Uterus (tissue), 4 donors: ENCODE measurements around the gene GSDME. TPM values are rescaled to one million over a fixed set of nuclear protein-coding genes. Genes with fewer than 3 reads are reported as not detected.
A peak's percentile ranks its signal among the peaks of the same experiment; 100 is the strongest.

Experiments used
- DNase-seq, 2 donors: peaks; one replicate each; pipeline ENCODE4 v3.0.0-alpha.2; 2019 to 2020
- H3K27ac ChIP-seq, 2 donors: fragments of 200-600 bp; sonication (generic); 1 replicate in 1 of 2; 2 replicates in 1 of 2; pipeline ENCODE4 v1.5.1; 2016 to 2018
- H3K27me3 ChIP-seq, 2 donors: fragments of 200-600 bp; sonication (generic); one replicate each; pipeline ENCODE4 v1.5.1; 2018 to 2019; ENCODE audit warnings: control low read depth in 1 of 2
- H3K36me3 ChIP-seq, 2 donors: fragments of 200-600 bp; sonication (generic); one replicate each; pipeline ENCODE4 v1.5.1; 2019; ENCODE audit warnings: control low read depth in 1 of 2
- H3K4me1 ChIP-seq, 2 donors: fragments of 200-600 bp; sonication (generic); one replicate each; pipeline ENCODE4 v1.5.1; 2018 to 2019; ENCODE audit warnings: control low read depth in 1 of 2
- H3K4me3 ChIP-seq, 2 donors: fragments of 200-600 bp; sonication (generic); 1 replicate in 1 of 2; 2 replicates in 1 of 2; pipeline ENCODE4 v1.5.1; 2018 to 2019; ENCODE audit warnings: mild to moderate bottlenecking in 1 of 2
- H3K9me3 ChIP-seq, 2 donors: fragments of 200-600 bp; sonication (generic); one replicate each; pipeline ENCODE4 v1.5.1; 2019; ENCODE audit warnings: control low read depth in 1 of 2
- CTCF ChIP-seq, 4 experiments: fragments of 200-600 bp in 2 of 4; fragments of 450-650 bp in 2 of 4; sonication (generic) in 2 of 4; IDR thresholded peaks; one replicate each; pipeline ENCODE4 v1.5.1; 2016 to 2019; ENCODE audit warnings: antibody characterized with exemption in 4 of 4, mild to moderate bottlenecking in 2 of 4, moderate library complexity in 1 of 4
- POLR2A ChIP-seq, 2 donors: fragments of 450-650 bp; IDR thresholded peaks; one replicate each; pipeline ENCODE4 v1.6.1; 2016; ENCODE audit warnings: antibody characterized with exemption in 2 of 2, mild to moderate bottlenecking in 1 of 2, moderate library complexity in 1 of 2
- intact Hi-C: fragments of 100-400 bp; cut with DNase I; formaldehyde crosslinking; loops from one replicate; pipeline ENCODE4 v1.15.1; 2023; ENCODE audit warnings: low total_unique reads
- total RNA-seq, 4 donors: library from RNA; depleted of rRNA in 3 of 4; stranded (reverse); fragments of >200 nt in 3 of 4; gene quantifications; one replicate each; pipeline versions ENCODE4 v1.1.0 to v1.2.4, GENCODE V29; 2014 to 2023
- donor health status: DM: yes; HTN: yes; CAD: no.

Gene GSDME
- total RNA-seq, 4 donors from 2014 or later: 10.8 to 25.5 (median 20.8) TPM

GRCh38 chr7:24670782-24671181 lies 86.5 kb downstream of the GSDME start:
- Histone ChIP-seq H3K36me3 (no peaks in the 10 kb centered on the region), H3K27me3 (no peaks in the 10 kb centered on the region), H3K27ac (no peak overlapping the region), H3K9me3 (no peaks in the 10 kb centered on the region), H3K4me1 (no peaks in the 10 kb centered on the region), H3K4me3 (no peak overlapping the region)
- DNase-seq: no peak
- intact Hi-C loops: no loop called here
- TF ChIP-seq POLR2A (IDR thresholded peaks at IDR 0.05) (no peak), CTCF (IDR thresholded peaks at IDR 0.05) (no peak)

- intact Hi-C loops: no loop called here
- H3K27ac ChIP-seq: no peak overlapping the region
- TF ChIP-seq CTCF (IDR thresholded peaks at IDR 0.05): no peak
- TF ChIP-seq POLR2A (IDR thresholded peaks at IDR 0.05): no peak
Measured at GRCh38 chr7:24669971-24670591, 87.2 kb downstream of the GSDME start.

GRCh38 chr7:24668927-24669635 lies 88.2 kb downstream of the GSDME start:
- H3K4me1 ChIP-seq: no peaks in the 10 kb centered on the region
- no peaks in the 10 kb centered on the region for H3K36me3 ChIP-seq
- H3K9me3 ChIP-seq: no peaks in the 10 kb centered on the region
- intact Hi-C loops: no loop called here
- no peak for DNase-seq
- TF ChIP-seq POLR2A (IDR thresholded peaks at IDR 0.05) (no peak), CTCF (IDR thresholded peaks at IDR 0.05) (no peak)
- no peaks in the 10 kb centered on the region for H3K27me3 ChIP-seq
- no peak overlapping the region for H3K27ac ChIP-seq
- no peak overlapping the region for H3K4me3 ChIP-seq

More at GRCh38 chr7:24669971-24670591, 87.2 kb downstream of the GSDME start:
- Histone ChIP-seq H3K4me1 (no peaks in the 10 kb centered on the region), H3K9me3 (no peaks in the 10 kb centered on the region), H3K4me3 (no peak overlapping the region), H3K36me3 (no peaks in the 10 kb centered on the region), H3K27me3 (no peaks in the 10 kb centered on the region)
- DNase-seq: no peak

GRCh38 chr7:24665564-24666294 lies 91.5 kb downstream of the GSDME start:
- Histone ChIP-seq H3K36me3 (no peaks in the 10 kb centered on the region), H3K27ac (no peak overlapping the region), H3K9me3 (no peaks in the 10 kb centered on the region), H3K4me3 (no peak overlapping the region), H3K27me3 (no peaks in the 10 kb centered on the region), H3K4me1 (no peaks in the 10 kb centered on the region)
- intact Hi-C loops: no loop called here
- TF ChIP-seq CTCF (IDR thresholded peaks at IDR 0.05) (peak; percentile 51 to 58 (median 56)), POLR2A (IDR thresholded peaks at IDR 0.05) (no peak)
- DNase-seq: peak; percentile 15 to 16

- Histone ChIP-seq H3K9me3 (no peaks in the 10 kb centered on the region), H3K4me1 (no peaks in the 10 kb centered on the region), H3K27ac (no peak overlapping the region), H3K27me3 (no peaks in the 10 kb centered on the region), H3K4me3 (no peak overlapping the region), H3K36me3 (no peaks in the 10 kb centered on the region)
- DNase-seq: no peak
- intact Hi-C loops: no loop called here
- TF ChIP-seq CTCF (IDR thresholded peaks at IDR 0.05): no peak
- no peak for TF ChIP-seq POLR2A (IDR thresholded peaks at IDR 0.05)
Measured at GRCh38 chr7:24660546-24660945, 96.7 kb downstream of the GSDME start.
